Common myeloid progenitor, CD34-positive (primary cell): ENCODE results near the gene SLAIN2.

Experiments
- CTCF ChIA-PET: fragments of 350-600 bp; sonication (Branson Sonifier 250); formaldehyde crosslinking; loops from one replicate; lab custom pipeline; 2021; ENCODE audit warnings: antibody characterized with exemption; lab: Charles Lee
- POLR2A ChIA-PET: fragments of 350-600 bp; sonication (Branson Sonifier 250); formaldehyde crosslinking; loops from one replicate; lab custom pipeline; 2021; ENCODE audit warnings: antibody characterized with exemption; lab: Charles Lee
- DNase-seq, 3 donors: peaks; one replicate each; pipeline versions ENCODE4 v3.0.0 to v3.0.0-alpha.2; 2013
- H3K27ac ChIP-seq, 2 experiments: 1 replicate in 1 of 2; 2 replicates in 1 of 2; pipeline ENCODE4 v1.7.0; 2013; ENCODE audit warnings: inconsistent platforms in 2 of 2, low read length in 2 of 2, mild to moderate bottlenecking in 2 of 2, low read depth in 1 of 2, moderate library complexity in 1 of 2; ENCODE audit not compliant: severe bottlenecking in 2 of 2, insufficient read depth in 1 of 2, poor library complexity in 1 of 2
- H3K27me3 ChIP-seq, 5 experiments: replicated peaks in 2 of 5; 1 replicate in 3 of 5; 2 replicates in 2 of 5; pipeline versions ENCODE4 v1.6.1 to v1.7.0; 2013; ENCODE audit warnings: low read length in 4 of 5, mild to moderate bottlenecking in 2 of 5, moderate library complexity in 2 of 5, inconsistent platforms in 1 of 5; ENCODE audit not compliant: insufficient read depth in 5 of 5, control insufficient read depth in 4 of 5
- H3K36me3 ChIP-seq, 4 experiments: 1 replicate in 2 of 4; 2 replicates in 2 of 4; pipeline versions ENCODE4 v1.6.1 to v1.7.0; 2013; ENCODE audit warnings: low read length in 3 of 4, control low read depth in 1 of 4, mild to moderate bottlenecking in 1 of 4; ENCODE audit not compliant: control insufficient read depth in 4 of 4, insufficient read depth in 4 of 4
- H3K4me1 ChIP-seq, 4 experiments: 1 replicate in 3 of 4; 2 replicates in 1 of 4; pipeline versions ENCODE4 v1.6.1 to v1.7.1; 2013; ENCODE audit warnings: low read length in 3 of 4, mild to moderate bottlenecking in 3 of 4, control low read depth in 1 of 4, inconsistent platforms in 1 of 4, moderate library complexity in 1 of 4; ENCODE audit not compliant: control insufficient read depth in 4 of 4, insufficient read depth in 4 of 4; ENCODE audit errors: control extremely low read depth in 1 of 4
- H3K4me3 ChIP-seq, 7 experiments: 1 replicate in 4 of 7; 2 replicates in 3 of 7; pipeline versions ENCODE4 v1.5.1 to v1.7.0; 2013; ENCODE audit warnings: mild to moderate bottlenecking in 7 of 7, low read length in 6 of 7, moderate library complexity in 6 of 7, inconsistent platforms in 2 of 7, low read depth in 2 of 7, control low read depth in 1 of 7; ENCODE audit not compliant: insufficient read depth in 4 of 7, control insufficient read depth in 1 of 7; ENCODE audit errors: extremely low read depth in 1 of 7
- H3K9me3 ChIP-seq, 5 experiments: 1 replicate in 4 of 5; 2 replicates in 1 of 5; pipeline versions ENCODE4 v1.6.1 to v1.7.1; 2013; ENCODE audit warnings: low read length in 4 of 5, mild to moderate bottlenecking in 2 of 5, inconsistent platforms in 1 of 5, low read depth in 1 of 5, moderate library complexity in 1 of 5; ENCODE audit not compliant: control insufficient read depth in 4 of 5, insufficient read depth in 2 of 5; ENCODE audit errors: control extremely low read depth in 1 of 5
- WGBS: methylation state at CpG from one replicate; pipeline ENCODE4 v1.1.5; 2013; ENCODE audit not compliant: insufficient coverage; 5-methylcytosine and 5-hydroxymethylcytosine counted together

The SLAIN2 gene

DNA sequence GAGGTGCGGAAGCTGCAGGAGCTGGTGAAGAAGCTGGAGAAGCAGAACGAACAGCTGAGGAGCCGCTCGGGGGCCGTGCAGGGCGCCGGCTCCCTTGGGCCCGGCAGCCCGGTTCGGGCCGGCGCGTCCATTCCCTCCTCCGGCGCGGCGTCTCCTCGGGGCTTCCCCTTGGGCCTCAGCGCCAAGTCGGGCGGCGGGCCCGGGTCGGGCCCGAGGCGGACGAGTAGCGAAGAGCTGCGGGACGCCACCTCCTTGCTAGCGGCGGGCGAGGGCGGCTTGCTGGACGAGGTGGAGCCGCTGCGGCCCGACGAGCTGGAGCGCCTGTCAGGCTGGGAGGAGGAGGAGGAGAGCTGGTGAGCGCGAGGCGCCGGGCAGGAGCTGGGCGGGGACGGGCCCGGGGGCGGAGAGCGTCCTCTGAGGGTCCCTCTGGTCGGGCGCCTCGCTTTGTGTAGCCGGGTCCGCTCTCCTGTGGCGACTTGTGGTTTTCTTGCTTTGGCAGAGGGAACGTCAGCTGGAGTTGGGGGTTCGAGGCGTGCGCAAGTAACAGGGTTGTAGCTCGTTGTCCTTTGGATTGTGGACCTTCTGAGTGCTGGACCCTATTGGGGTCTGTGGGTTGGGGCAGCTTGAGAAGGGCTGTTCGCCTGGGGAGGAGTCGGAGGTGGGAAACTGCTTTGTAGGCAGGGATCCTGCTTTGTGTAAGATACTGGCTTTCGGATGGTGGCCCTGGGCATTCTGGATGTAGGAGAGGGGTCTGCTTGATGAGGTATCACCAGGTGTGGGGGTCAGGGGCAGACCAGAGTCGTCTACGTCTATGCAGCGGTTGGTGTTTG lies 662 bp downstream of the SLAIN2 start:
- ChIA-PET POLR2A (interaction anchor here (0.6 to 0.8 kb wide), 5 partner anchors 14 to 842 kb away, joined by 3 to 5 read pairs (median 3); no protein-coding TSS in a partner anchor), CTCF (interaction anchor here (0.7 to 2.5 kb wide), 11 partner anchors 12 to 214 kb away, joined by 3 to 7 read pairs (median 4); no protein-coding TSS in a partner anchor)
- DNase-seq, result peak; percentile 42 to 71 (median 61)
- no peaks in the 10 kb centered on the region for H3K9me3 ChIP-seq
- H3K4me3 ChIP-seq, result peak overlapping the region; percentile 86 to 99 (median 97)
- peak overlapping the region; percentile 85 to 92 for H3K27ac ChIP-seq
- H3K4me1 ChIP-seq, result peaks cover 17 to 45% (median 34%) of the 10 kb centered on the region in 4 experiments
- H3K27me3 ChIP-seq, result no peaks in the 10 kb centered on the region
- 0% methylated on average over 55 of the region's 66 CpGs for WGBS
- no peaks in the 10 kb centered on the region for H3K36me3 ChIP-seq

DNA sequence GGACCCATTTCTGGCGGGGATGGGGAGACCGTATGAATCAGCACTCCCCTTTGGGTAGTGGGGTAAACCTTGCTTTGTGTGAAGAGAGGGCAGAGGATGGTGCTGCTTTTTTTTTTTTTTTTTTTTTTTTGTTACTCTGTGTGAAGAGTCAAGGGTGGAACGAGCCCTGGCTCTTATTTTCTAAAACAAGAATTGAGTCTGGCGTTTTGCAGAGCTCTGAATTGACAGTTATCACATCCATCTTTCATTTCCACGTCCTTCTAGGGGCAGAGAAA lies 1.2 kb downstream of the SLAIN2 start:
- Histone ChIP-seq H3K9me3 (no peaks in the 10 kb centered on the region), H3K27me3 (no peaks in the 10 kb centered on the region), H3K4me3 (peak overlapping the region; percentile 86 to 99 (median 97)), H3K27ac (peak overlapping the region; percentile 85 to 92), H3K36me3 (no peaks in the 10 kb centered on the region), H3K4me1 (peaks cover 17 to 45% (median 35%) of the 10 kb centered on the region in 4 experiments)
- peak in 1 of 3 donors; percentile 38 for DNase-seq
- ChIA-PET POLR2A (interaction anchor here (0.6 kb wide), 1 partner anchor 71 kb away, joined by 5 read pairs; no protein-coding TSS in a partner anchor), CTCF (interaction anchor here (0.9 to 2.5 kb wide), 8 partner anchors 11 to 215 kb away, joined by 3 to 7 read pairs (median 4); no protein-coding TSS in a partner anchor)
- 0% methylated on average over 1 of the region's 5 CpGs for WGBS

DNA sequence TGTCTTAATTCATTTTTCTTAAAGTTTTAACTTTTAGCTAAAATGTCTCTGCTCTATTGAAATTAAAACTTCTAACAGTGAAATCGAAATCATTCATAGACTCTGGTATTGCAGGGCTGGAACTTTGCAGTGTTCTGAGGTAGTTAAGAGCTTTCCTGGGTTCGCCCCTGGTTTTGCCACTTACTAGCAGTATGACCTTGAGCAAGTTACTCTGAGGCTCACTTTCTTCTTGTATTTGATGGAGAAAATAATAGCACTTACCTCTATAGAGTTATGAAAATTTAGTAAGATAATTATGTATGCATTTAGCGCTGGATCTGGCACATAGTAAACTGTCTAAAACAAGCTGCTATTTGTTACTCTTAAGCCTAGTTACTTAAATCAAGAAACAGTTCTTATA lies 1.7 kb downstream of the SLAIN2 start:
- Histone ChIP-seq H3K4me1 (peaks cover 17 to 45% (median 35%) of the 10 kb centered on the region in 4 experiments), H3K27me3 (no peaks in the 10 kb centered on the region), H3K9me3 (no peaks in the 10 kb centered on the region), H3K4me3 (peak overlapping the region in 6 of 7 experiments; percentile 86 to 99 (median 97)), H3K27ac (peak overlapping the region; percentile 85 to 92), H3K36me3 (no peaks in the 10 kb centered on the region)
- ChIA-PET POLR2A (no interaction called here), CTCF (interaction anchor here (1.0 to 2.5 kb wide), 9 partner anchors 11 to 215 kb away, joined by 3 to 7 read pairs (median 3); no protein-coding TSS in a partner anchor)
- DNase-seq, result peak in 2 of 3 donors; percentile 15 to 17
- no CpG with 5 or more reads among the region's 3 CpGs for WGBS

DNA sequence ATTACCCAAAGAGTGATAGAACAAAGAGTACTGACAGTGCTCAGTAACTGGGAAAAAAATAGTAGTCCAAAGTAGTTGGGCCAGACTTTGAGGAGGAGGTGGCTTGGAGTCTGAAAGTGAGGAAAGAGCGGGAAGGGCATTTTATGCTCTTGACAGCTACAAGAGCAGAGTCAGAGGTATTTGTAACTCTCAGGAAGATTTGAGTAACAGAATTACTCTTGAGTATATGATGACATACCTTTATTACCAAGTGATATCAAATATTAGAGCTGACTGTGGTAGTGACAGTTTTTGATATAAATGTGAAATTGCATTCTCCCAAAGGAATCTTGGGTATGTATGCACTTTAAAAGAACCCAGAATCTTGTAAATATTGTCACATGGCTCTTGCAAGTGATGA lies 2.2 kb downstream of the SLAIN2 start:
- Histone ChIP-seq H3K27me3 (no peaks in the 10 kb centered on the region), H3K9me3 (no peaks in the 10 kb centered on the region), H3K27ac (peak overlapping the region in 1 of 2 experiments; percentile 92), H3K4me1 (peaks cover 17 to 46% (median 36%) of the 10 kb centered on the region in 4 experiments), H3K36me3 (no peaks in the 10 kb centered on the region), H3K4me3 (peak overlapping the region in 5 of 7 experiments; percentile 86 to 99 (median 97))
- ChIA-PET POLR2A (no interaction called here), CTCF (interaction anchor here (0.6 to 2.1 kb wide), 8 partner anchors 11 to 78 kb away, joined by 3 to 7 read pairs (median 3); no protein-coding TSS in a partner anchor)
- no peak for DNase-seq
- WGBS, result 83% methylated on average over 1 of the region's 1 CpG

DNA sequence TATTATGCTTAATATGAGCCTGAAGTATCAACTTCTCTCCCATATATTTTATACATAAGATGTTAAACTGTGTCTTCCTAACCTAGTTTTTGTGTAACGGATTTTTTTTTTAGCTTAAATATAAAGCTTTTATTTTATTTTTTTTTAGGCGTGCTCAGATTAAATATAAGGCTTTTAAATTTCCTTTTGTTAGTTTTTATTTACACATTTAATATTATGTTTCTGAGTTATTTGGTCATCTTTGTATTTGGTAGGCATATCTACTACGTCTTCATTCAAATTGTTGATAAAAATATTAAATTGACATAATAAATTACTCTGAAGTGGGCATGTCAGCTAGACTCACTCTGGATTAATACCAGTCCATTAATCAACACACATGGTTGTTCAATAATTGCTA lies 4.2 kb downstream of the SLAIN2 start:
- DNase-seq, result no peak
- Histone ChIP-seq H3K27me3 (no peaks in the 10 kb centered on the region), H3K36me3 (no peaks in the 10 kb centered on the region), H3K27ac (no peak overlapping the region), H3K9me3 (no peaks in the 10 kb centered on the region), H3K4me1 (peaks cover 17 to 36% (median 29%) of the 10 kb centered on the region in 4 experiments), H3K4me3 (no peak overlapping the region)
- CTCF ChIA-PET, result no interaction called here
- no CpG with 5 or more reads among the region's 3 CpGs for WGBS
- POLR2A ChIA-PET, result no interaction called here

DNA sequence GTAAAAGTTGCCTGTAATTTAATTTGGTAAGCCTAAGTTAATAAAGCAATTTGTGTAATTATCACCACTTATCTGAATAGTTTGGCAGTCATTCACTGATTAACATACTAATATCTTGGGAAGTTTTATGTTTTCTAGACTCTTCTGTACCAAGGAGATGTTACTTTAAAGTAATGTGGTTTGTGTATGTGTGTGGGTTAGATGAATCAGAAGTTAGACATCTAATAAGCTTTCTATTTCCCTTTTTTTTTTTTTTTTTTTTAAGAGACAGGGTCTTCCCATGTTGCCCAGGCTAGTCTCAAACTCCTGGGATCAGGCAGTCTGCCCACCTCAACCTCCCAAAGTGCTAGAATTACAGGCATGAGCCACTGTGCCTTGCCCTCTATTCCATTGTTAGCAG lies 5.3 kb downstream of the SLAIN2 start:
- Histone ChIP-seq H3K27me3 (no peaks in the 10 kb centered on the region), H3K27ac (no peak overlapping the region), H3K4me3 (no peak overlapping the region), H3K36me3 (no peaks in the 10 kb centered on the region), H3K4me1 (peaks cover 17 to 34% (median 28%) of the 10 kb centered on the region in 4 experiments), H3K9me3 (no peaks in the 10 kb centered on the region)
- DNase-seq, result peak in 2 of 3 donors; percentile 29 to 43
- POLR2A ChIA-PET, result no interaction called here
- CTCF ChIA-PET, result no interaction called here
